DND-41 (cell line): ENCODE results near the gene GMFB.

Experiments
- CTCF ChIP-seq: IDR thresholded peaks from 2 replicates; pipeline ENCODE4 v1.5.1; 2012; ENCODE audit warnings: borderline replicate concordance, low read length, moderate library complexity, mild to moderate bottlenecking; ENCODE audit not compliant: poor library complexity, severe bottlenecking; ENCODE audit errors: extremely low read depth
- EZH2 ChIP-seq: IDR thresholded peaks from 3 replicates; pipeline ENCODE4 v1.6.1; 2012; ENCODE audit warnings: borderline replicate concordance, low read depth, mild to moderate bottlenecking, moderate library complexity, low read length, inconsistent platforms; ENCODE audit not compliant: severe bottlenecking

GRCh38 chr14:54490445-54491175 is 1.8 kb upstream of the GMFB start:
- no peak for TF ChIP-seq CTCF
- TF ChIP-seq EZH2 = no peak
